HEK293T (cell line): ENCODE measurements around the gene MAP4K4.

ENCODE experiments used
- CTCF ChIA-PET: fragments of 350-600 bp; formaldehyde crosslinking; extraction: SDS; loops from one replicate; lab custom pipeline; 2021; ENCODE audit warnings: antibody characterized with exemption, inconsistent platforms; lab: Yijun Ruan, JAX
- POLR2A ChIA-PET: fragments of 350-600 bp; formaldehyde crosslinking; extraction: SDS; loops from one replicate; lab custom pipeline; 2020; ENCODE audit warnings: antibody characterized with exemption, inconsistent platforms; lab: Yijun Ruan, JAX
- DNase-seq: peaks from one replicate; pipeline ENCODE4 v3.0.0; 2012; ENCODE audit warnings: mixed read lengths; ENCODE audit errors: extremely low spot score
- ARNT ChIP-seq: fragments of 450-650 bp; IDR thresholded peaks from 2 replicates; pipeline ENCODE4 v1.6.1; 2017; ENCODE audit warnings: mild to moderate bottlenecking
- BHLHE40 ChIP-seq: fragments of 450-650 bp; IDR thresholded peaks from 2 replicates; pipeline ENCODE4 v1.6.1; 2016; ENCODE audit warnings: mild to moderate bottlenecking, moderate library complexity, borderline replicate concordance
- CTBP1 ChIP-seq: fragments of 450-650 bp; IDR thresholded peaks from 2 replicates; pipeline ENCODE4 v1.6.1; 2016; ENCODE audit warnings: borderline replicate concordance
- ELF4 ChIP-seq: fragments of 450-650 bp; IDR thresholded peaks from 2 replicates; pipeline ENCODE4 v1.6.1; 2017; ENCODE audit warnings: antibody characterized with exemption
- FOXA1 ChIP-seq: fragments of 450-650 bp; IDR thresholded peaks from 2 replicates; pipeline ENCODE4 v1.6.1; 2016; ENCODE audit warnings: mild to moderate bottlenecking
- FOXK2 ChIP-seq: fragments of 450-650 bp; IDR thresholded peaks from 2 replicates; pipeline ENCODE4 v1.6.1; 2016; ENCODE audit warnings: mild to moderate bottlenecking
- FOXM1 ChIP-seq: fragments of 450-650 bp; IDR thresholded peaks from 2 replicates; pipeline ENCODE4 v1.6.1; 2017; ENCODE audit warnings: mild to moderate bottlenecking, borderline replicate concordance
- HDGF ChIP-seq: fragments of 450-650 bp; IDR thresholded peaks from 2 replicates; pipeline ENCODE4 v1.6.1; 2017; ENCODE audit warnings: antibody characterized with exemption, borderline replicate concordance
- L3MBTL2 ChIP-seq: fragments of 450-650 bp; conservative IDR thresholded peaks from 2 replicates; pipeline ENCODE4 v1.6.1; 2016; ENCODE audit warnings: mild to moderate bottlenecking
- LEF1 ChIP-seq: fragments of 450-650 bp; IDR thresholded peaks from 2 replicates; pipeline ENCODE4 v1.6.1; 2017; ENCODE audit warnings: mild to moderate bottlenecking, borderline replicate concordance
- NFRKB ChIP-seq: fragments of 450-650 bp; IDR thresholded peaks from 2 replicates; pipeline ENCODE4 v1.6.1; 2016; ENCODE audit warnings: mild to moderate bottlenecking, moderate library complexity
- PKNOX1 ChIP-seq: fragments of 450-650 bp; IDR thresholded peaks from 2 replicates; pipeline ENCODE4 v1.6.1; 2016
- SP1 ChIP-seq: fragments of 450-650 bp; IDR thresholded peaks from 2 replicates; pipeline ENCODE4 v1.6.1; 2017
- SUZ12 ChIP-seq: fragments of 450-650 bp; IDR thresholded peaks from 2 replicates; pipeline ENCODE4 v1.6.1; 2016; ENCODE audit warnings: mild to moderate bottlenecking
- TARDBP ChIP-seq: fragments of 450-650 bp; IDR thresholded peaks from 2 replicates; pipeline ENCODE4 v1.6.1; 2016
- ZNF384 ChIP-seq: fragments of 450-650 bp; IDR thresholded peaks from 2 replicates; pipeline ENCODE4 v1.6.1; 2016

Gene MAP4K4

DNA sequence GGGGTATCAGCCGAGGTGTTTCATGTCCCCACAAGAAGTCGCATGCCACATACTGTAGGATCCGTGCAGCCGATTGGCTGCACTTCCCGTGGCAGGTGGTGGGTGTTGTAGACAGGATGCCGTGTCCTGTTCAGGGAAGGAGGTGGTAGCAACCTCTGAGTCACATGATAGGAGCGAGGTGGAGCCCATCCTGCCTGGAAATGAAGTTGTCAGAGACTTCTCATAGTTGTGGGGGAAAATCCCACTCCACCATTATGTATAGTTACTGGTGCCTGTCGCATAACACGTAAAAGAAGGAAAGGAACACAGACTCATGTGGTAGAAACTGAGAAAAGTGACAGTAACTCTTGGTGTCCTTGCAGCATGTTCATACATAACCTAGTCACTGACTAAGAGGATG, 202.9 kb downstream of the MAP4K4 start:
- ChIA-PET CTCF (interaction anchor here (0.7 kb wide), 1 partner anchor 19 kb away, joined by 4 read pairs; no protein-coding TSS in a partner anchor), POLR2A (no interaction called here)
- DNase-seq: no peak
- TF ChIP-seq LEF1 (no peak), FOXA1 (no peak), TARDBP (no peak), PKNOX1 (no peak), ZNF384 (no peak), SP1 (no peak), ARNT (no peak), FOXK2 (no peak), NFRKB (no peak), FOXM1 (no peak), HDGF (no peak)

DNA sequence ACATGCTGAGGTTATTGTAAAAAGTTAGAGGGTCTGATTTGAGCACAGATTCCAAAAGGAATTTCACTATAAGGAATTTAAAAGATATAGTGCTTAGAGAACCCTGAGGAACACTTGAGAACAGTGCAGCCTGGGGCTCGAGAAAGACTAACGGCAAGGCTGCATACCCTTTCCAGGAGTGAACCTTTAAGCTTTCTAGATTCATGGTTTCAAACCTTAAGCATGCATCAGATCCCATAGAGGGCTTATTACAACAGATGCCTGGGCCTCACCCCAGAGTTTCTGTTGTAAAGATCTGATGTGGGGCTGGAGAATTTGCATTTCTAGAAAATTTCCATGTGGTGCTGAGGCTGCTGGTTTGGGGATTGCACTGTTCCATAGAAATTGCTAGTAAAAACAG, 203.7 kb downstream of the MAP4K4 start:
- DNase-seq: no peak
- CTCF ChIA-PET: interaction anchor here (0.7 kb wide), 1 partner anchor 20 kb away, joined by 4 read pairs; no protein-coding TSS in a partner anchor
- POLR2A ChIA-PET: no interaction called here
- no peak for TF ChIP-seq CTBP1
- no peak for TF ChIP-seq FOXA1
- TF ChIP-seq FOXK2: no peak
- TF ChIP-seq LEF1: no peak
- no peak for TF ChIP-seq SUZ12
- no peak for TF ChIP-seq FOXM1
- TF ChIP-seq L3MBTL2: no peak
- no peak for TF ChIP-seq TARDBP

DNA sequence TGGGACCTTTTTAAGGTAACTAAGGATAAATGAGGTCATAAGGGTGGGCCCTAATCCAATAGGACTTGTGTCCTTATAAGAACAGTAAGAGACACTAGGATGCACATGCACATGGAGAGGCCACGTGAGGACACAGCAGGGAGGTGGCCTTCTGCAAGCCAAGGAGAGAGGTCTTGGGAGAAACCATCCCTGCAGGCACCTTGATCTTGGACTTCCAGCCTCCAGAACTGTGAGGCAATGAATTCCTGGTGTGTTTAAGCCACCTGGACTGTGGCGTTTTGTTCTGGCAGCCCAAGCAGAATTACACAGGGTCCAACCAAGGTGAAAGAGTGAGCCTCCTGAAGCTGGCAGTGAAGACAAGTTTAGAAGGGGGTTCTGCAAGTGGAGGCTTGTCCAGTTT, 204.7 kb downstream of the MAP4K4 start:
- POLR2A ChIA-PET: no interaction called here
- TF ChIP-seq LEF1 (no peak), ZNF384 (no peak), FOXK2 (no peak), CTBP1 (no peak), NFRKB (no peak), TARDBP (no peak), ARNT (no peak)
- CTCF ChIA-PET: interaction anchor here (0.6 kb wide), 1 partner anchor 404 kb away, joined by 6 read pairs; no protein-coding TSS in a partner anchor
- DNase-seq: no peak

GRCh38 chr2:101904916-101905315, 207.4 kb downstream of the MAP4K4 start:
- ChIA-PET POLR2A (no interaction called here), CTCF (no interaction called here)
- no peak for TF ChIP-seq CTBP1
- no peak for TF ChIP-seq SUZ12
- DNase-seq: no peak

GRCh38 chr2:101905746-101906336, 208.3 kb downstream of the MAP4K4 start:
- no peak for TF ChIP-seq ELF4
- no peak for TF ChIP-seq SUZ12
- TF ChIP-seq NFRKB: no peak
- TF ChIP-seq ARNT: no peak
- no peak for TF ChIP-seq L3MBTL2
- no peak for TF ChIP-seq LEF1
- TF ChIP-seq FOXM1: no peak
- TF ChIP-seq TARDBP: no peak
- no peak for TF ChIP-seq CTBP1
- TF ChIP-seq ZNF384: no peak
- TF ChIP-seq FOXK2: no peak
- DNase-seq: no peak
- POLR2A ChIA-PET: no interaction called here
- CTCF ChIA-PET: no interaction called here

DNA sequence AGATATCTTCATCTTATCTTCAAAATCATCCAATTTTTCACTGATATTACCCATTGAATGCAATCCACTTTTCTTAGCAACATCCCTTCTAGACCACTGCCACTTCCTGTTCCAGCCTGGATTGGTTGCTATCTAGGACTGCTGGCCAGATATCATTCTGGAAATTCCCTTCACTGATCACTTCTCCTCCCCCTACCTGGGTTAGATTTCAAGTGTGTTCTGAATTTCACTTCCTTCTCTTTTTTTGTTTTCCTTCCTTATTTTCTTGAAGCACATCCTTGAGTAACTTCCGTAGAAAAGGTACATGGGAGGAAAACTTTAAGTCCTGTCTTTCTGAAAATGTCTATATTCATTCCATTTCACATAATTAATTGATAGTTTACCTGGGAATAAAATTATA, 212.3 kb downstream of the MAP4K4 start:
- DNase-seq: no peak
- CTCF ChIA-PET: no interaction called here
- TF ChIP-seq TARDBP: no peak
- no peak for TF ChIP-seq LEF1
- TF ChIP-seq L3MBTL2: no peak
- TF ChIP-seq FOXK2: no peak
- TF ChIP-seq SUZ12: no peak
- TF ChIP-seq ZNF384: no peak
- POLR2A ChIA-PET: no interaction called here

- ChIA-PET CTCF (no interaction called here), POLR2A (no interaction called here)
- DNase-seq: no peak
- TF ChIP-seq TARDBP (no peak), FOXK2 (no peak), ZNF384 (no peak), HDGF (no peak), LEF1 (no peak), BHLHE40 (no peak), NFRKB (no peak), ARNT (no peak), PKNOX1 (no peak), CTBP1 (no peak), ELF4 (no peak), SUZ12 (no peak), SP1 (no peak)
Measured at GRCh38 chr2:101912545-101912944, 215.0 kb downstream of the MAP4K4 start.
